Myocyte (in vitro differentiated cells): ENCODE measurements around the gene PRSS37. TPM values are rescaled to one million over a fixed set of nuclear protein-coding genes. Genes with fewer than 3 reads are reported as not detected.
"Not testable (repeated sequence)": the region's sequence is repeated elsewhere in the genome, so short reads cannot be mapped to it uniquely, and the experiment has no call there.

Source experiments
- DNase-seq: peaks from one replicate; pipeline ENCODE4 v3.0.0-alpha.2; 2012; ENCODE audit warnings: low read depth
- polyA plus RNA-seq: library from polyadenylated mRNA; unstranded; fragments of >200 nt; gene quantifications from one replicate; pipeline ENCODE4 v1.2.1, GENCODE V29; 2012; ENCODE audit warnings: missing spikeins
- total RNA-seq: library from RNA; depleted of rRNA; stranded (reverse); fragments of >200 nt; gene quantifications from 2 replicates; pipeline ENCODE4 v1.2.3, GENCODE V29; 2014

Gene PRSS37, protein sequence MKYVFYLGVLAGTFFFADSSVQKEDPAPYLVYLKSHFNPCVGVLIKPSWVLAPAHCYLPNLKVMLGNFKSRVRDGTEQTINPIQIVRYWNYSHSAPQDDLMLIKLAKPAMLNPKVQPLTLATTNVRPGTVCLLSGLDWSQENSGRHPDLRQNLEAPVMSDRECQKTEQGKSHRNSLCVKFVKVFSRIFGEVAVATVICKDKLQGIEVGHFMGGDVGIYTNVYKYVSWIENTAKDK
- not detected in 2 replicates for total RNA-seq
- not detected for polyA plus RNA-seq

GRCh38 chr7:141841385-141841784, at the start of gene PRSS37:
PRSS37 (minus strand) TSS chr7:141841485; CDS start chr7:141841049, 436 bp downstream.
- DNase-seq = no peak

- no peak for DNase-seq
These were observed 48.0 kb upstream of the PRSS37 start for GRCh38 chr7:141889321-141889720.

DNA sequence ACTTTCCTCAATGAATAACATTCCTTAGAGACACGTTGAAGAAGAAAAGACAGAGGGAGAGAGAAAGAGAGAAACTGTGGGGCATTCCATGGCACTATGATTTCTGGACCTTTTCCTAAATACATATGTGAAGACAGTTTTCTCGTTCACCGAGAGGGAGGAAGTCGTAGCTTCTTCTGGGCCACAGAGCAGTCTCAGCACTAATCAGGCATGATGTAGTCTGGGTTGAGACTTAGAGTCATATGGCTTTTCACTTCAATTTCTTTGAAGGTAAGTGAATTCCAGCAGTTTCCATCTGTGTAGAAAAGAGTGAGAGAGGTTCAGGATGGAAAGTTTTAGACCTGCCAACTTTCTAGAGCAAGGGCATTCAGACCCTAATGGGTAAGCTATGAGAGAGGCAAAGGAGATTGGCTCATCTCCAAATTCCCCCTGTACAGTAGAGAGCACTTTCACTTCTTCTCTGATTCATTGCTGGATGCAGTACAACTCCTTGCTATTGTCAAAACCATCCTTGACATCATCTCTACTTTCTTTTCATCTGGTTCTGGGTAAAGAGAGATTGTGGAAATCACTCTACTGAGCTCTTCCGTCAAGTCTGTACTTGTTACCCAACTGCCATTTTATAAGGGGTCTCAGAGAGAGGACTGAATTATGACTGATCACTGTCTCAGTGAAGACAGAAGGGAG, 43.4 kb upstream of the PRSS37 start:
- DNase-seq = no peak

GRCh38 chr7:141880960-141881359, 39.7 kb upstream of the PRSS37 start:
- DNase-seq = no peak

GRCh38 chr7:141877365-141877764, 36.1 kb upstream of the PRSS37 start:
- DNase-seq = no peak

DNA sequence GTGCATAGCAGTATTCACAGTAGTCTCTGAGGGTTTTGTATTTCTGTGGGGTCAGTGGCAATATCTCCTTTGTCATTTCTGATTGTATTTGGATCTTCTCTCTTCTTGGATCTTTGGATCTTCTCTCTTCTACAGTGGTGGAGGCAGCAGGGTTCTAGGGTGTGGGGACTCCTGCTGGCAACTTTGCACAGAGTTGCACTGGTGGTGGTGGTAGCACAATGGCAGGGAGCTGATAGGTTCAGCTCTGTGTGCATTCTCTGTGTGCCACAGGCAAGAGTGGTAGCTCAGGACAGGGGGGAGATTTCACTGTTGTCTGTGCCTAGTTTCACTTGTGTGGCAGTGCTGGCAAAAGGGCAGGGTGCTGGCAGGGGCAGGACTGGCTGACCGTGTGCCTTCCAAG, 35.1 kb upstream of the PRSS37 start:
- DNase-seq = no peak

GRCh38 chr7:141875453-141875852, 34.2 kb upstream of the PRSS37 start:
- DNase-seq = no peak

DNA sequence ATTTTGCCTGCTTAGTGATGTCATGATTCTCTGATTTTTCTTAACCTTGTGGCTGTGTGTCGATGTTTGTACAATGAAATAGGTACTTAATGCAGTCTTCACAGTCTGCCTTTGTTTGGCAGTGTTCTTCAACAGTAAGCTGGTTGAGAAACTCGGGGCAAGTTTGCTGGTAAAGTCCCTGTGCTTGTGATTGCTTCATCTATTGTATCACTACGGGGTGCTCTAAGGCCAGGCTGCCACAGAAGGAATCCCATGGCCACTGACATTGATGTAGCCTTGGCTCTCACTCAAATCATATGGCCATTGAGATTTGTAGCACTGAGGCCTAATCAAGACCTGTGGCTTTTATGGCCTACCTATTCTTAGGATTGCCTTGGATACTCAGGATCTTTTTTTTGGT, 33.5 kb upstream of the PRSS37 start:
- no peak for DNase-seq

- DNase-seq = no peak
These were observed 31.6 kb upstream of the PRSS37 start for GRCh38 chr7:141872931-141873330.

DNA sequence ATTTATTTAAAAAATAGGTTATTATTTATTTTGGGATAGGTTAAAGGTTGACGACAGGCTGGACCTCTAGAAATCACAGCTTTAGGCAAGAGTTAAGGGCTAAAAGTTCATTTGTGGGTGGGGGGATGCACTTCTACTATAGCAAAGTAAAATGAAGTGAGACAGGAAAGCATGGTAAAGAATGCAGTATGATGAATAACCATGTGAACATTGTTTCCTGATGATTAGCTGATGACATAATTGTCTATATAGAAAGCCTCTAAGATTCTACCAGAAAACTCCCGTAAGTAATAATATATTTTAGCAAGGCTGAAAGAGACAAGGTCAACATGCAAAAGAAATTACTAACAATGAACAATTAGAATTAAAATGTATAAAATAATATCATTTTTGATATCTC, 25.7 kb upstream of the PRSS37 start:
- DNase-seq = no peak

DNA sequence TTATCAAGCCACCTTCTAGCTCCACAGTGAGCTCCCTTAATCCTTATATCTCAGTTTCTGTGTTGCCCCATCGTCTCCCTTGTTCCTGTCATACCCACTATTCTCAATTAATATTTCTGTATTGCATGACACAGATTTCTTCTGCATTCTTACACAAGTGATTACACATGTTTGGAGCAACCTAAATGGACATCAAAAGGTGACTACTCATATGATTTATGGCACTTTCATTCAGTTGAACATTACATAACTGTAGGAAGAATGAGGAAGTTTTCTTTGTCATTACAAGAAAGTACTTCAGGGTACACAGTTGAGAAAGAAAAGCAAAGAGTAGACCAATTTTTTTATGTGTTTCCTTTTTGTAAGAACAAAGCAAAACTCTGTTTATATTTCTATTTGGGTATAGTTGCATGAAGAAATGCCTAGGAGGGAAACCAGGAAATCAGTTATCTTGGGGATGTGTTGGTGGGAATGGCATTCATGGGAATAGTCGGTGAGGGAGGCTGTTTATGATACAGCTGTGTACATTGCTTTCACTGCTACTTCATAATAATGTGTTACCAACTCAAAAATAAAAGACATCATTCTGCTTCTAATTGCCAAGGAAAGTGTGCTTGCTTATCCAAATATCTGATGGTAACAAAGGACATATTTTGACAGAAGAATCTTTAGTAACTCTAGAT, 23.6 kb upstream of the PRSS37 start:
- DNase-seq = no peak

- DNase-seq = no peak
These were observed 18.9 kb upstream of the PRSS37 start for GRCh38 chr7:141860207-141860606.

DNA sequence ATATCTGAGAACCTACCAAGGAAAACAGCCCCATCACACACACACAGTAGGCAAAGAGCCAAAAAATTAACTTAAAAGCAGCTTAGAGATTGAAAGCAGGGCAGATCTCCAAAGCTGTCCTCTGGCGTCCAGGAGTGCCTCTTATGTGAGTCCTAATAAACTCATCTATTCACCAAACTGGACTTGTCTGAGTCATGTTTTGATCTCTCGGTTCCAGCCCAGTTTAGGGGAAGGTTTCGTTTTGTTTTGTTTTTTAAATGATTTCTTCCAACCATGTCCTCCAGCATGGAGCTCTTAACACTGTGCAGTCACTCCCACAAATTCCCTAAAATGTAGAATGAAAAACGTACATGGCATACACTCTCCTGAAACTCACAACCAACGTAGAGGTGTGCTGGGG, 6.7 kb upstream of the PRSS37 start:
- no peak for DNase-seq

DNA sequence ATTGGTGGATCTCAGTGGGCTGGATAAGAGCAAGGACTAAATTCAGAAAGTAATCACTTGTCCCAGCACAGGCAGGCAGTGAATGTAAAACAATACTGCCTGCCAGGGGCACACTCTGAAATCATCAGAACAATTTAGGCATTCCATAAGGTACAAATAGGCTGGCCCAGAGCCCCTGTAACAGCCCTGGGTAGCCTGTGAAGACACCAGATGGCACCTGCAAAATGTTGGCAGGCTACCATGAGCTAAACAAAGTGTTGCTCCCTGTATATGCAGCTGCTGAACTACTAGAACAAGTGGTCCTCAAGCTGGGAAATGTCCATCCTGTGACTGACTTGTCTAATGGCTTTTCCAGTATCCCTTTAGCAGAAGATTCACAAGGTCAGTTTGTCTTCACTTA, 3.0 kb upstream of the PRSS37 start:
- no peak for DNase-seq

- no peak for DNase-seq
These were observed 1.6 kb upstream of the PRSS37 start for GRCh38 chr7:141842904-141843303.

- DNase-seq = no peak
These were observed 577 bp downstream of the PRSS37 start for GRCh38 chr7:141840708-141841107.

- DNase-seq = no peak
These were observed 2.0 kb downstream of the PRSS37 start for GRCh38 chr7:141839256-141839655.

GRCh38 chr7:141838581-141838980, 2.7 kb downstream of the PRSS37 start:
- DNase-seq = no peak

- no peak for DNase-seq
These were observed 3.6 kb downstream of the PRSS37 start for GRCh38 chr7:141837683-141838082.

- DNase-seq = not testable (repeated sequence)
These were observed 18.9 kb downstream of the PRSS37 start for GRCh38 chr7:141822432-141822831.

DNA sequence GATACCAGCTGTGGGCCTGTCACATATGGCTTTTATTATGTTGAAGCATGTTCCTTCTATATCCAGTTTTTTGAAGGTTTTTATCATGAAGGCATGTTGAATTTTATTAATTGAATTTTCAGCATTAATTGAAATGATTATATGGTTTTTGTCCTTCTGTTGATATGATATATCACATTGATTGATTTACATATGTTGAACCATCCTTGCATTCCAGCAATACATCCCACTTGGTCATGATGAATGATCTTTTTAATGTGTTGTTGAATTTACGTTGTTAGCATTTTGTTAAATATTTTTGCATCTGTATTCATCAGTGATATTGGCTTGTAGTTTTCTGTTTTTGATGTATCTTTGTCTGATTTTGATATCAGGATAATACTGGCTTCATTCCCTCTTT, 21.2 kb downstream of the PRSS37 start:
- DNase-seq = no peak

GRCh38 chr7:141792526-141792925, 48.8 kb downstream of the PRSS37 start:
- DNase-seq = no peak

GRCh38 chr7:141789917-141790316, 51.4 kb downstream of the PRSS37 start, which contains the start of gene TAS2R5:
TAS2R5 (plus strand) TSS chr7:141790217; CDS start chr7:141790362, 145 bp downstream.
- DNase-seq = no peak
